Activated naive CD4-positive, alpha-beta T cell treated with anti-CD3 and anti-CD28 coated beads for 36 hours (primary cell): ENCODE results near the gene PCNX1. TPM values are rescaled to one million over a fixed set of nuclear protein-coding genes. Genes with fewer than 3 reads are reported as not detected.
A peak's percentile ranks its signal among the peaks of the same experiment; 100 is the strongest.

Experiments
- CTCF ChIA-PET: fragments of 350-600 bp; sonication (Branson Sonifier 250); formaldehyde crosslinking; loops from one replicate; lab custom pipeline; 2021; ENCODE audit warnings: antibody characterized with exemption; lab: Charles Lee
- DNase-seq: peaks from one replicate; pipeline ENCODE4 v3.0.0-alpha.2; 2020
- H3K27ac Mint-ChIP-seq: one replicate; pipeline ENCODE4 v1.8.0; 2021; ENCODE audit warnings: mild to moderate bottlenecking, mixed read lengths
- H3K27me3 Mint-ChIP-seq: one replicate; pipeline ENCODE4 v1.8.0; 2021; ENCODE audit warnings: low read depth, mixed read lengths
- H3K36me3 Mint-ChIP-seq: one replicate; pipeline ENCODE4 v1.8.0; 2021; ENCODE audit warnings: low read depth, mixed read lengths
- H3K4me1 Mint-ChIP-seq: one replicate; pipeline ENCODE4 v1.8.0; 2021; ENCODE audit warnings: low read depth, mixed read lengths
- H3K4me3 Mint-ChIP-seq: one replicate; pipeline ENCODE4 v1.8.0; 2021; ENCODE audit warnings: mild to moderate bottlenecking, moderate library complexity, mixed read lengths
- H3K9me3 Mint-ChIP-seq: one replicate; pipeline ENCODE4 v1.8.0; 2021; ENCODE audit warnings: mixed read lengths
- intact Hi-C: fragments of 100-400 bp; cut with micrococcal nuclease; formaldehyde crosslinking; loops from one replicate; pipeline ENCODE4 v1.15.1; 2023
- total RNA-seq, 2 experiments: library from RNA; stranded (reverse); gene quantifications; one replicate each; pipeline ENCODE4 v1.2.3, GENCODE V29; 2021

Gene PCNX1
- total RNA-seq, 2 experiments from 2014 or later: 51.9 to 63.1 TPM

DNA sequence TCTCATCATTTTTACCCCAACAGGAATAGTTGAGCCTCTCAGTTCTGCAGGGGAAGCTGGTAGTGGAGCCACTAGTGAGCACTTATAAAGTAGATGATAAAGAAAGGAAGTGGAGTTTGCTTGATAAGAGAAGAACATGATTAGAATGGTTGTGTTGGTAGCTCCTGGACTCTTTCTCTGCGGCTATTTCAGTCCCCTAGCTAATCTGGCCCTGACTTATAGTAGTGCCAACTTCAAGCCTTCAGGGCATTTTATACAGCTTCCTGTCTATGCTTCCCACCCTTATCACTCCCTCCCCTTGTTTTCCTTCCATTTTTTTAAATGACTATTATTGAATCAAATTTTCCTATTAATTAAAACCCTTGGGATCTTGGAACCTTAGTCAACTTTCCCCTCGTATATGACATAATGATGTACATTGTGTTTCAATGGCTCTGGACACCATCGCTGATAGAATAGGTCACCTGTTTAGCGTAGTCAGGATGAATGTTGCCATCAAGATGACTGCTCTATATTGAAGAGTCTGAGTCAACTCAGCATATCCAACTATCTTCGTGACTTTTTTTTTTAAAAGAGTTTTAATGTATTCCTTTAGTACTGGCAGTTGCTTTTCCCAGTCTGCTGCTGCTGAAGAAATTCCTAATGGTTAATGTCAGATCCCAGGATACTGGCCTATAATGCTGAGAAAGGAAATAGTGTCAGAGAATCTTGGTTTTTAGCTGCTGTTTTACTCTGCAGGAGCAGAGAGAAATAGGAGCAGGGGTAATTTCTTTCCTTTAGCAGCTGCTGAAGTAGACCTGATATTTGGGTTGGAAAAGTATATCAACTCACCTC lies 16.2 kb upstream of the PCNX1 start:
- H3K36me3 Mint-ChIP-seq: no peaks in the 10 kb centered on the region
- intact Hi-C loops: no loop called here
- H3K27me3 Mint-ChIP-seq: no peaks in the 10 kb centered on the region
- no peaks in the 10 kb centered on the region for H3K9me3 Mint-ChIP-seq
- peaks cover 70% of the 10 kb centered on the region for H3K4me1 Mint-ChIP-seq
- no peak for DNase-seq
- H3K27ac Mint-ChIP-seq: no peak overlapping the region
- H3K4me3 Mint-ChIP-seq: no peak overlapping the region
- CTCF ChIA-PET: interaction anchor here (0.5 to 3.2 kb wide), 3 partner anchors 15 to 82 kb away, joined by 3 to 24 read pairs (median 3); partner anchors contain the start of gene PCNX1

- H3K9me3 Mint-ChIP-seq: no peaks in the 10 kb centered on the region
- no peak overlapping the region for H3K4me3 Mint-ChIP-seq
- DNase-seq: no peak
- CTCF ChIA-PET: interaction anchor here (1.5 to 3.2 kb wide), 2 partner anchors 14 to 65 kb away, joined by 3 to 24 read pairs; partner anchors contain the start of gene PCNX1
- H3K36me3 Mint-ChIP-seq: no peaks in the 10 kb centered on the region
- peaks cover 63% of the 10 kb centered on the region for H3K4me1 Mint-ChIP-seq
- H3K27ac Mint-ChIP-seq: no peak overlapping the region
- H3K27me3 Mint-ChIP-seq: no peaks in the 10 kb centered on the region
- intact Hi-C loops: no loop called here
Measured at GRCh38 chr14:70891737-70892136, 15.5 kb upstream of the PCNX1 start.

DNA sequence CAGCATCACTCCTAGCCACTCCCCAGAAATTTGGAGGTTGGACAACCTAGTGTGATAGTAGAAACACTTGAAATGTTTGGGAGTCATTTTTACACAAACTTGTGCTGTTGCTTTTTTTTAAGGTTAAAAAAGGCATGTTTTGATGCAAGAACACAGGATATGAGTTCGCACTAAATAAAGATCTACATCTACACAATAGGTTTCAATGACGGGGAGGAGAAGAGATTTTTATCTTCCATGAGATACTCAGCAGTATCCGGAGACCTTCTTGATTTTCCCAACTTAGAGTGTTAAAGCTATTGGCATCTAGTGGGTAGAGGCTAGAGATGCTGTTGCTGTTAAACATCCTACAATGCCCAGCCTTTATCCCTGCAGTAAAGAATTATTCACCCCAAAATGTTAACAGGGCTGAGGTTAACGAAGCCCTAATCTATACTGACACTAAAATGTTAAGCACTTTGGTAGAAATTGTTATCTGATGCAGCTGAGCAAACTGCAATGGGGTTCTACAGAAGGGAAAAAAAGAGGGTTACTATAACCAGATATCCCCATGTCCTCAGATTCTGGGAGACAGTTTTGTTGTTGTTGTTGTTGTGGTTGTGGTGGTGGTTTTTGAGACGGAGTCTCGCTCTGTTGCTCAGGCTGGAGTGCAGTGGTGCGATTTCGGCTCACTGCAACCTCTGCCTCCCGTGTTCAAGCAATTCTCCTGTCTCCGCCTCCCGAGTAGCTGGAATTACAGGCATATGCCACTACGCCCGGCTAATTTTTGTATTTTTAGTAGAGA lies 14.0 kb upstream of the PCNX1 start:
- peaks cover 50% of the 10 kb centered on the region for H3K4me1 Mint-ChIP-seq
- no peaks in the 10 kb centered on the region for H3K9me3 Mint-ChIP-seq
- no peaks in the 10 kb centered on the region for H3K27me3 Mint-ChIP-seq
- DNase-seq: no peak
- intact Hi-C loops: no loop called here
- H3K36me3 Mint-ChIP-seq: no peaks in the 10 kb centered on the region
- peak overlapping the region; percentile 12 for H3K27ac Mint-ChIP-seq
- CTCF ChIA-PET: interaction anchor here (0.9 to 3.2 kb wide), 3 partner anchors 9 to 65 kb away, joined by 4 to 24 read pairs (median 6); partner anchors contain the start of gene PCNX1
- H3K4me3 Mint-ChIP-seq: peak overlapping the region; percentile 32

GRCh38 chr14:70893858-70894291 lies 13.4 kb upstream of the PCNX1 start:
- H3K27me3 Mint-ChIP-seq: no peaks in the 10 kb centered on the region
- no peaks in the 10 kb centered on the region for H3K9me3 Mint-ChIP-seq
- H3K36me3 Mint-ChIP-seq: no peaks in the 10 kb centered on the region
- intact Hi-C loops: loop anchor here (1.0 kb wide), 2 partner anchors 8 kb away; no protein-coding TSS in a partner anchor
- peaks cover 47% of the 10 kb centered on the region for H3K4me1 Mint-ChIP-seq
- peak overlapping the region; percentile 12 for H3K27ac Mint-ChIP-seq
- peak overlapping the region; percentile 32 for H3K4me3 Mint-ChIP-seq
- CTCF ChIA-PET: interaction anchor here (2.0 kb wide), 1 partner anchor 8 kb away, joined by 6 read pairs; no protein-coding TSS in a partner anchor
- peak; percentile 71 for DNase-seq

DNA sequence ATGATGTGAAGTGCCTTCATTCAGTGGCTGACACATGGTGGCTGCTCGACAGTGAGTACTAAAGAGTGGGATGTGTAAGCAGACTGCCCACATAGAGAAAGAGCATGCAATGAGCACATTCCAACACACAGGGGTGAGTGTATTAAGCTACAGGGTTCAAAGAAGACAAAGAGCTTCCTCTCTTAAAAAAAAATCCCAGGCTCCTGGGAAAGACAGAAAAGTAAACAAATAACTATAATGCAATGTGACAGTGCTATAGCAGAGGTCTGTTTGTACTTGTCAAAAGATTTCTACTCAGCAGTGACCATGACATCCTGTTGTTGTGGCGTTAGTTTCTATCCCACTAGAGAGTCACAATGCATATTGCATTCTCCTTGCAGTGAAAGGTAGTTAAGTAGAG lies 12.4 kb upstream of the PCNX1 start:
- no peak overlapping the region for H3K27ac Mint-ChIP-seq
- intact Hi-C loops: loop anchor here (1.0 kb wide), 2 partner anchors 7 to 9 kb away; no protein-coding TSS in a partner anchor
- no peaks in the 10 kb centered on the region for H3K27me3 Mint-ChIP-seq
- no peaks in the 10 kb centered on the region for H3K9me3 Mint-ChIP-seq
- DNase-seq: no peak
- no peak overlapping the region for H3K4me3 Mint-ChIP-seq
- peaks cover 40% of the 10 kb centered on the region for H3K4me1 Mint-ChIP-seq
- no peaks in the 10 kb centered on the region for H3K36me3 Mint-ChIP-seq
- CTCF ChIA-PET: interaction anchor here (0.6 to 2.2 kb wide), 3 partner anchors 10 to 74 kb away, joined by 4 to 6 read pairs (median 4); partner anchors contain the start of gene PCNX1

DNA sequence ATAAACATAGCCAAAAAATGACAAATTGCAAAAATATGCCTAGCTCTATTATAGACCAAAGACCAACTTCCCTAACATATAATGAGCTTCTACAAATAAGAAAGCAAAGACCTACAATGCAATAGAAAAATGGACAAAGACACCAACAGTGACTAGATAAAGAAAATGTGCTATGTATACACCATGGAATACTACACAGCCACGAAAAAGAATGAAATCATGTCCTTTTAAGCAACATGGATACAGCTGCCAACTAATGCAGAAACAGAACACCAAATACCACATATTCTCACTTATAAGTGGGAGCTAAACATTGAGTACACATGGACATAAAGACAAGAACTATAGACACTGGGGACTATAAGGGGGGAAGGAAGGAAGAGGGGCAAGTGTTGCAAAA lies 10.9 kb upstream of the PCNX1 start:
- CTCF ChIA-PET: interaction anchor here (1.2 to 2.2 kb wide), 3 partner anchors 9 to 11 kb away, joined by 4 to 6 read pairs (median 6); partner anchors contain the start of gene PCNX1
- Mint-ChIP-seq H3K4me3 (no peak overlapping the region), H3K4me1 (peaks cover 44% of the 10 kb centered on the region), H3K36me3 (no peaks in the 10 kb centered on the region), H3K27ac (no peak overlapping the region), H3K9me3 (no peaks in the 10 kb centered on the region), H3K27me3 (no peaks in the 10 kb centered on the region)
- DNase-seq: no peak
- intact Hi-C loops: no loop called here

DNA sequence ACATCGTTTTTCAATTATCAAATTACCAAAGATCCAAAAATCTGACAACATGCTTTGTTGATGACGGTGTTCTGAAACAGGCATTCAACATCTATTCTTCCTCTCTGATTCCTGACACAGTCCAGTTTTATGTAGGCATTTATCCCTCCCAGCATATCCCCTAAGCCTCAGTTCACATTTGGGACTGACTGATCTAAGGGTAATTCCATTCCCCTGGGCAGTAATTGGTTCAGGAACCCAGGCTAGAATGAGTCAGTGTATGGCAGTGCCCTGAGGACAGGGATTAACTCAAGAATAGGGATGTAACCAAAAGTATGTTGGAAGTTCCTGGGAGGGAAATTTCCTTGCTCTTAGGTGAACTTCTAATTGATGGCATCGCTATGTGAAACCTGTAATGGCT lies 10.3 kb upstream of the PCNX1 start:
- Mint-ChIP-seq H3K4me3 (no peak overlapping the region), H3K4me1 (peaks cover 50% of the 10 kb centered on the region)

DNA sequence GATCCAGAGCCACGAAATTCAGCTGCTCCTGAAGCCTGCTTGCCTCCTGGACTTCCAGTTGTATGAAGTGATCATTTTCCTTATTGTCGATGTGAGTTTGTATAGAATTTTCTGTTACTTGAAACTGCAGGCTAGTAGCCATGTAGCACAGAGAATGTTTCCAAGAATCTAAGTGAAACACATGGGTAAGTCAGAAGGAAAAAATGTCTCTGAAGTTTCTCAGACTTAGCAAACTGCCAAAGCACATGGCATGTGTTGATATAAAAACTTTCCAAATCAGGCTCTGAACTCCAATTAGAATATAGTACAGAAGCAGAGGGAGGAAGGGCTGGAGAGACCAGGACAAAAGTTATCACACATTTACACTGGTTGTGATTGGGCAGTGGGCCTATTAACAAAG lies 9.8 kb upstream of the PCNX1 start:
- no peak for DNase-seq
- Mint-ChIP-seq H3K9me3 (no peaks in the 10 kb centered on the region), H3K4me3 (no peak overlapping the region), H3K27ac (no peak overlapping the region), H3K4me1 (peaks cover 50% of the 10 kb centered on the region), H3K36me3 (no peaks in the 10 kb centered on the region), H3K27me3 (no peaks in the 10 kb centered on the region)
- intact Hi-C loops: no loop called here
- CTCF ChIA-PET: interaction anchor here (0.6 to 1.2 kb wide), 2 partner anchors 10 to 17 kb away, joined by 4 to 6 read pairs; partner anchors contain the start of gene PCNX1

More for the DNA sequence above, 10.3 kb upstream of the PCNX1 start:
- H3K27me3 Mint-ChIP-seq: no peaks in the 10 kb centered on the region
- no peaks in the 10 kb centered on the region for H3K36me3 Mint-ChIP-seq
- CTCF ChIA-PET: interaction anchor here (1.2 to 1.5 kb wide), 2 partner anchors 10 kb away, joined by 4 to 6 read pairs; partner anchors contain the start of gene PCNX1
- H3K27ac Mint-ChIP-seq: no peak overlapping the region
- DNase-seq: no peak
- H3K9me3 Mint-ChIP-seq: no peaks in the 10 kb centered on the region
- intact Hi-C loops: no loop called here

DNA sequence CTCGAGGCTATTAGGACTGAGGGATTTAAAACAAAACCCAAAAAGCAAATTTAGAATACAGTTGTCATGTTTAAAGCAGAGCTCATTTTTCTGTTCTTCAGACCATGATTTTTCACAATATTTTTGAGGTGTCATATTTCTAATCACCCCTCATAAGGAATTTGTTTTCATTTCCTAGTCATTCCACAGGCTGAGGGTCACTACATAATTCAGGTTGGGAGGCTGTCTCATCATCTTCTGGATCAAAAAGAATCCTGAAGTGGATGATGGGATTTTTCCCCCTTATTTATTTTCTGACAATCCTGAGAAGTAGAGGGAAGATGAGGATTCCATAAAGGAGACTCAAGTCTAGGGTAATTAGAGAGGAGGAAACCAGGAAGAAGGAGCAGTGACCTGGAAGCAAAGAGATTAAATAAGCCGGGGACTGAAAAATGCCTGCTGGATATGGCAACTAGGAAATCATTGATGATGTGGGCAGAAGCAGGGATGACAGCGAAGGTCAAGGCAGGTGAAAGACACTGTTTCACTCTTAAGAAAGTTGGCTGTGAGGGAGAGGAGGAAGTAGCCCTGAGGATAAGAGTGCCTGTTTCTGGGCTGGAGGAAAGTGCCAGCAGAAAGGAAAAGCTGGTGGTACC lies 9.0 kb upstream of the PCNX1 start:
- Mint-ChIP-seq H3K27me3 (no peaks in the 10 kb centered on the region), H3K36me3 (no peaks in the 10 kb centered on the region), H3K27ac (no peak overlapping the region), H3K4me3 (no peak overlapping the region), H3K9me3 (no peaks in the 10 kb centered on the region), H3K4me1 (peaks cover 48% of the 10 kb centered on the region)
- DNase-seq: no peak
- CTCF ChIA-PET: interaction anchor here (0.6 kb wide), 2 partner anchors 18 to 57 kb away, joined by 3 to 4 read pairs; no protein-coding TSS in a partner anchor
- intact Hi-C loops: no loop called here

GRCh38 chr14:70901269-70901668 lies 6.0 kb upstream of the PCNX1 start:
- no peaks in the 10 kb centered on the region for H3K36me3 Mint-ChIP-seq
- no peak for DNase-seq
- peak overlapping the region; percentile 52 for H3K27ac Mint-ChIP-seq
- peaks cover 52% of the 10 kb centered on the region for H3K4me1 Mint-ChIP-seq
- no peaks in the 10 kb centered on the region for H3K27me3 Mint-ChIP-seq
- no peaks in the 10 kb centered on the region for H3K9me3 Mint-ChIP-seq
- no peak overlapping the region for H3K4me3 Mint-ChIP-seq
- intact Hi-C loops: no loop called here
- CTCF ChIA-PET: interaction anchor here (0.7 to 6.7 kb wide), 4 partner anchors 15 to 312 kb away, joined by 3 to 50 read pairs (median 24); no protein-coding TSS in a partner anchor

DNA sequence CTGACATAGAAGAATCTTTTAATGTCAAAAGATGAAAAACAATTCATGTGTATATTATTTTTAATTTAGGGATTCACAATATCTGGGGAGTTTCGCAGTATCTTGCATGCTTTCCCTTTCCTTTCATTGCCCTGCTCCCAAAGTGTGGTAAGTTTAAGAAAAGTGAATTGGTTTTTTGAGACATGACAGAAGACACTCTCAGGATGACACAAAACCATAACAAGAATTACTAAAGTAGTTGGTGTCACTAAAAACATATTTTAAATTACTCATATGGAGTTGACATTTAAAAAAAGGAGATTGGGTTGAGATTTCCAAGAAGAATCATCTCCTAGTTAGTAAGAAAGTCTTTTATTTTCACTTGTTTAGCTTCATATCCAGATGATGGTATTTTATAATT lies 5.1 kb upstream of the PCNX1 start:
- peak overlapping the region; percentile 52 for H3K27ac Mint-ChIP-seq
- H3K4me3 Mint-ChIP-seq: no peak overlapping the region
- intact Hi-C loops: loop anchor here (1.0 kb wide), 3 partner anchors 8 to 32 kb away; no protein-coding TSS in a partner anchor
- no peak for DNase-seq
- CTCF ChIA-PET: interaction anchor here (0.6 to 6.7 kb wide), 14 partner anchors 9 to 528 kb away, joined by 3 to 50 read pairs (median 4); no protein-coding TSS in a partner anchor
- H3K4me1 Mint-ChIP-seq: peaks cover 58% of the 10 kb centered on the region
- H3K27me3 Mint-ChIP-seq: no peaks in the 10 kb centered on the region
- no peaks in the 10 kb centered on the region for H3K9me3 Mint-ChIP-seq
- H3K36me3 Mint-ChIP-seq: no peaks in the 10 kb centered on the region
